GM10847 (cell line): Measurements from ENCODE around the gene ASIC2.

ENCODE experiments used
- POLR2A ChIP-seq: IDR thresholded peaks from 2 replicates; pipeline ENCODE4 v1.6.1; 2011; ENCODE audit not compliant: insufficient read length; ENCODE audit errors: extremely low read depth

ASIC2 gene

GRCh38 chr17:32964541-32964940, 328.6 kb downstream of the ASIC2 start:
- TF ChIP-seq POLR2A, result no peak
